Colonic mucosa (tissue), 4 donors: Measurements from ENCODE around the gene GMDS. TPM values are rescaled to one million over a fixed set of nuclear protein-coding genes. Genes with fewer than 3 reads are reported as not detected.

Experiments used
- DNase-seq: peaks from one replicate; pipeline ENCODE4 v3.0.0-alpha.2; 2020
- H3K27ac ChIP-seq: fragments of 200-600 bp; one replicate; pipeline ENCODE4 v1.8.0; 2021
- H3K27me3 ChIP-seq: fragments of 200-600 bp; one replicate; pipeline ENCODE4 v1.8.0; 2021
- H3K36me3 ChIP-seq: fragments of 200-600 bp; one replicate; pipeline ENCODE4 v1.8.0; 2021
- H3K4me1 ChIP-seq: fragments of 200-600 bp; one replicate; pipeline ENCODE4 v1.8.0; 2021; ENCODE audit warnings: mild to moderate bottlenecking
- H3K4me3 ChIP-seq: fragments of 200-600 bp; one replicate; pipeline ENCODE4 v1.8.0; 2021
- H3K9ac ChIP-seq, 2 donors: one replicate each; pipeline ENCODE4 v1.7.0; 2013; ENCODE audit warnings: control low read depth in 2 of 2, low read depth in 2 of 2, low read length in 2 of 2
- H3K9me3 ChIP-seq: fragments of 200-600 bp; one replicate; pipeline ENCODE4 v1.8.0; 2021
- CTCF ChIP-seq: fragments of 200-600 bp; IDR thresholded peaks from one replicate; pipeline ENCODE4 v1.8.0; 2022; ENCODE audit warnings: antibody characterized with exemption, mild to moderate bottlenecking
- intact Hi-C: fragments of 100-400 bp; cut with DNase I; formaldehyde crosslinking; loops from one replicate; pipeline ENCODE4 v1.14.1; 2022
- total RNA-seq, 2 donors: library from RNA; stranded (reverse); fragmentation: NEBNext Ultra II Directional in 1 of 2; extraction: Animal tissue kit (Norgen Biotek cat#: 25700) in 1 of 2; gene quantifications; one replicate each; pipeline ENCODE4 v1.2.1, GENCODE V29; 2021
- donor health status: healthy.
- donor health status: DM: no; HTN: no; CAD: no.
- donor health status: DM: no; HTN: no; CAD: no.

The GMDS gene
- total RNA-seq, 2 donors from 2014 or later: 247 to 272 TPM

DNA sequence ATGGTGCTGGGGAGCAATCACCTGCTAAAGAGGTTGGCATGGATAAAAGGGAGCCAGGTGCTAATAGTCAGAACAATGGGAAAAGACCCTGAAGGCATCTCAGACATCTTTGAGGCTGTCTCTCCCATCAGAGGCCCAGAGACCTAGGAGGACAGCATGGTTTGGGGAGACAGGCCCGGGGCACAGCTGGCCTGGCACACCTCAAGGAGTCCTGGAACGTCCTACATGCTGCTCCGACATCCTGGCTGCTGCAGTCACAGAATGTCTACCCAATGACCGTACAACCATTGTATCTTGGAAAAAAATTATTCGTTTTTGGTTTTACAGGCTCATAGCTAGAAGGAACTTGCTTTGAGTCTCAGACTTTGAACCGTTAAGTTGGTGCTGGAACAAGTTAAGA lies 4.4 kb downstream of the GMDS start:
- Histone ChIP-seq H3K9ac (no peak overlapping the region), H3K9me3 (no peaks in the 10 kb centered on the region), H3K4me1 (peaks cover 5% of the 10 kb centered on the region), H3K36me3 (no peaks in the 10 kb centered on the region), H3K4me3 (no peak overlapping the region), H3K27ac (no peak overlapping the region), H3K27me3 (no peaks in the 10 kb centered on the region)
- intact Hi-C loops: no loop called here
- DNase-seq: no peak
- no peak for TF ChIP-seq CTCF

DNA sequence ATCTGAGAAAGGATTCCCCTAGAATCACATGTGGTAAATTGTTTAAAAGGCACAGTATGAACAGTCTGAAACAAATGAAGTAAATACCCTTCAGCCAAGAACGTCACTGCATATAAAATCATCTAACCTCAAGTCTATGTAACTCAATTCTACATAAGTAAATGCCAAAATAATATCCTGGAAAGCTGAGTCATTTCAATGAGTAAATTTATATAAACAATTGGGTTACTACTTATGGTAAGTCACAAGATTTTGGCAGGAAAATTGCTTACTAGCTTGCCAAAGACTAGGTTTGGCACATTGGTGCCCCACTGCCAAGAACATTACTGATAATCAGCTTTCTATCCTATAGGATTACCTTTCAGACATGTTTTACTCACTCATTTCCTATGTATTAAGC lies 8.4 kb downstream of the GMDS start:
- intact Hi-C loops: no loop called here
- Histone ChIP-seq H3K4me1 (peaks cover under 1% of the 10 kb centered on the region), H3K9ac (no peak overlapping the region)

DNA sequence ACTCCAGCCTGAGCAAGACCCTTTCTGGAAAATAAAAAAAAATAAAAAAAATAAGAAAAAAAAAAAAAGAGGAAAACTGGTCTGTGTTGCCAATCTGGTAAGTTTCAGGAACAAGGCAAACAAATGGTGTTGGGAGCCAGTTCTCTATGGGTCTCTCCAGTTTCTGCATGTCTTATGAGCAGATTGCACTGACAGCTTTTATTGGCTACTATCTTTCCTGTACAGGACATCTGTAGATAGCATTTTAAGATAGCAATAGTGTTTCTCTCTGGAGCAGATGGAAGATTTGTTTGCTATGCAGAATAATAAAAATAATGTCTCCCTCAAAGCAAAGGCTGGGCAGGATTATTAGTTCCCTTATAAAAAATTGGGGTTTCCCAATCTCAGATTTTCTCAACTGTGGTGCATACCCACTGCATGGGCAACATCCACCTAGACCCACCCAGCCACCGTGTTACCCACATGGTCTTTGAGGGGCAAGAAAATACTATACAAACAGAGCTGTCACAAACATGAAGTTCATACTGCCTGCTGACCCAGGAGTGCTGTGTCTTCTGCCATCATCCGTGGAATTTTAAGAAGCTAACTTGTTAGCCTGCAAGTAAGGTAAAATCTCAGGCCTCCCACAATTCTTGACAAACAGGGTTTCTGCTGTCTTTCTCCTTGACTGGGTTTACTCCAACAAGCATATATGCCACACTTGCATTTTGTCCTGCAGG lies 9.5 kb downstream of the GMDS start:
- Histone ChIP-seq H3K27me3 (no peaks in the 10 kb centered on the region), H3K4me3 (no peak overlapping the region), H3K27ac (no peak overlapping the region), H3K9me3 (no peaks in the 10 kb centered on the region), H3K36me3 (no peaks in the 10 kb centered on the region), H3K4me1 (peaks cover 5% of the 10 kb centered on the region), H3K9ac (no peak overlapping the region)
- intact Hi-C loops: no loop called here
- no peak for DNase-seq
- TF ChIP-seq CTCF: no peak

More for the DNA sequence above, 8.4 kb downstream of the GMDS start:
- Histone ChIP-seq H3K36me3 (no peaks in the 10 kb centered on the region), H3K9me3 (no peaks in the 10 kb centered on the region), H3K27me3 (no peaks in the 10 kb centered on the region), H3K27ac (no peak overlapping the region), H3K4me3 (no peak overlapping the region)
- TF ChIP-seq CTCF: no peak
- no peak for DNase-seq

- H3K4me1 ChIP-seq: peaks cover 5% of the 10 kb centered on the region
Measured at GRCh38 chr6:2232445-2232844, 13.0 kb downstream of the GMDS start.

DNA sequence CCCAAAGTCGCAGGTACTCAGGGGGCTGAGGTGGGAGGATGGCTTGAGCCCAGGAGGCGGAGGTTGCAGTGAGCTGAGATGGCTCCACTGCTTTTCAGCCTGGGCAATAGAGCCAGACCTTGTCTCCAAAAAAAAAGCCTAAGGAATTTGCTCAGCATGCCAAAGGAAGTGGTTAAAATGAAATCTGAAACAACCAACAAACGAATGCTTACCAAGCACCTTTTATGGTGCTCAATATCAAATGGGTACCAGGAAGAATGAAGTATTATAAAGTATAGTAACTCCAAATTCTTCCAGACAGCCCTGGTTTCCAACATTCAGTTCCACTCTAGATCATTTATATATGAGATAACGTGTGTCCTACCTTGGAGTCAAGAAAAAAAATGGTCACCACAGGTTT lies 14.0 kb downstream of the GMDS start:
- H3K4me1 ChIP-seq: peaks cover 5% of the 10 kb centered on the region
- H3K27me3 ChIP-seq: no peaks in the 10 kb centered on the region
- TF ChIP-seq CTCF: no peak
- H3K36me3 ChIP-seq: no peaks in the 10 kb centered on the region
- intact Hi-C loops: no loop called here
- no peaks in the 10 kb centered on the region for H3K9me3 ChIP-seq
- no peak overlapping the region for H3K27ac ChIP-seq
- H3K9ac ChIP-seq: no peak overlapping the region
- no peak overlapping the region for H3K4me3 ChIP-seq
- DNase-seq: no peak

More at GRCh38 chr6:2232445-2232844, 13.0 kb downstream of the GMDS start:
- no peak for DNase-seq
- no peak for TF ChIP-seq CTCF
- Histone ChIP-seq H3K9me3 (no peaks in the 10 kb centered on the region), H3K27me3 (no peaks in the 10 kb centered on the region), H3K36me3 (no peaks in the 10 kb centered on the region), H3K9ac (no peak overlapping the region), H3K4me3 (no peak overlapping the region), H3K27ac (no peak overlapping the region)
- intact Hi-C loops: no loop called here
